HL-60 (cell line): ENCODE measurements around the gene WDR4.

Experiments used
- GABPA ChIP-seq: IDR thresholded peaks from 2 replicates; pipeline ENCODE4 v1.6.1; 2012; ENCODE audit warnings: low read depth
- POLR2AphosphoS5 ChIP-seq: IDR thresholded peaks from 2 replicates; pipeline ENCODE4 v1.6.1; 2012; ENCODE audit warnings: low read depth
- REST ChIP-seq: IDR thresholded peaks from 2 replicates; pipeline ENCODE4 v1.6.1; 2012; ENCODE audit warnings: low read depth; ENCODE audit not compliant: insufficient replicate concordance
- SPI1 ChIP-seq: IDR thresholded peaks from 2 replicates; pipeline ENCODE4 v1.6.1; 2012; ENCODE audit warnings: low read depth, mild to moderate bottlenecking, borderline replicate concordance
- TF ChIP-seq, protein P1 (sequence below): IDR thresholded peaks from one replicate; pipeline ENCODE4 v1.5.1; 2011; ENCODE audit warnings: low read length, control low read depth, inconsistent platforms; ENCODE audit not compliant: insufficient read depth

GRCh38 chr21:42843056-42843455 lies 36.3 kb downstream of the WDR4 start:
- TF ChIP-seq, protein P1, sequence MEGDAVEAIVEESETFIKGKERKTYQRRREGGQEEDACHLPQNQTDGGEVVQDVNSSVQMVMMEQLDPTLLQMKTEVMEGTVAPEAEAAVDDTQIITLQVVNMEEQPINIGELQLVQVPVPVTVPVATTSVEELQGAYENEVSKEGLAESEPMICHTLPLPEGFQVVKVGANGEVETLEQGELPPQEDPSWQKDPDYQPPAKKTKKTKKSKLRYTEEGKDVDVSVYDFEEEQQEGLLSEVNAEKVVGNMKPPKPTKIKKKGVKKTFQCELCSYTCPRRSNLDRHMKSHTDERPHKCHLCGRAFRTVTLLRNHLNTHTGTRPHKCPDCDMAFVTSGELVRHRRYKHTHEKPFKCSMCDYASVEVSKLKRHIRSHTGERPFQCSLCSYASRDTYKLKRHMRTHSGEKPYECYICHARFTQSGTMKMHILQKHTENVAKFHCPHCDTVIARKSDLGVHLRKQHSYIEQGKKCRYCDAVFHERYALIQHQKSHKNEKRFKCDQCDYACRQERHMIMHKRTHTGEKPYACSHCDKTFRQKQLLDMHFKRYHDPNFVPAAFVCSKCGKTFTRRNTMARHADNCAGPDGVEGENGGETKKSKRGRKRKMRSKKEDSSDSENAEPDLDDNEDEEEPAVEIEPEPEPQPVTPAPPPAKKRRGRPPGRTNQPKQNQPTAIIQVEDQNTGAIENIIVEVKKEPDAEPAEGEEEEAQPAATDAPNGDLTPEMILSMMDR = no peak
- TF ChIP-seq POLR2AphosphoS5 = no peak
- no peak for TF ChIP-seq REST
- TF ChIP-seq SPI1 = no peak
- TF ChIP-seq GABPA = no peak
